Uterus (tissue), 4 donors: ENCODE measurements around the gene CGB1. TPM values are rescaled to one million over a fixed set of nuclear protein-coding genes. Genes with fewer than 3 reads are reported as not detected.
"Not testable (repeated sequence)": the region's sequence is repeated elsewhere in the genome, so short reads cannot be mapped to it uniquely, and the experiment has no call there.

Experiments used
- DNase-seq, 2 donors: peaks; one replicate each; pipeline ENCODE4 v3.0.0-alpha.2; 2019 to 2020
- H3K27ac ChIP-seq, 2 donors: fragments of 200-600 bp; sonication (generic); 1 replicate in 1 of 2; 2 replicates in 1 of 2; pipeline ENCODE4 v1.5.1; 2016 to 2018
- H3K27me3 ChIP-seq, 2 donors: fragments of 200-600 bp; sonication (generic); one replicate each; pipeline ENCODE4 v1.5.1; 2018 to 2019; ENCODE audit warnings: control low read depth in 1 of 2
- H3K36me3 ChIP-seq, 2 donors: fragments of 200-600 bp; sonication (generic); one replicate each; pipeline ENCODE4 v1.5.1; 2019; ENCODE audit warnings: control low read depth in 1 of 2
- H3K4me1 ChIP-seq, 2 donors: fragments of 200-600 bp; sonication (generic); one replicate each; pipeline ENCODE4 v1.5.1; 2018 to 2019; ENCODE audit warnings: control low read depth in 1 of 2
- H3K4me3 ChIP-seq, 2 donors: fragments of 200-600 bp; sonication (generic); 1 replicate in 1 of 2; 2 replicates in 1 of 2; pipeline ENCODE4 v1.5.1; 2018 to 2019; ENCODE audit warnings: mild to moderate bottlenecking in 1 of 2
- H3K9me3 ChIP-seq, 2 donors: fragments of 200-600 bp; sonication (generic); one replicate each; pipeline ENCODE4 v1.5.1; 2019; ENCODE audit warnings: control low read depth in 1 of 2
- POLR2A ChIP-seq, 2 donors: fragments of 450-650 bp; IDR thresholded peaks; one replicate each; pipeline ENCODE4 v1.6.1; 2016; ENCODE audit warnings: antibody characterized with exemption in 2 of 2, mild to moderate bottlenecking in 1 of 2, moderate library complexity in 1 of 2
- intact Hi-C: fragments of 100-400 bp; cut with DNase I; formaldehyde crosslinking; loops from one replicate; pipeline ENCODE4 v1.15.1; 2023; ENCODE audit warnings: low total_unique reads
- total RNA-seq, 4 donors: library from RNA; depleted of rRNA in 3 of 4; stranded (reverse); fragments of >200 nt in 3 of 4; gene quantifications; one replicate each; pipeline versions ENCODE4 v1.1.0 to v1.2.4, GENCODE V29; 2014 to 2023
- TF ChIP-seq, protein P1 (sequence below), 4 experiments: fragments of 200-600 bp in 2 of 4; fragments of 450-650 bp in 2 of 4; sonication (generic) in 2 of 4; IDR thresholded peaks; one replicate each; pipeline ENCODE4 v1.5.1; 2016 to 2019; ENCODE audit warnings: antibody characterized with exemption in 4 of 4, mild to moderate bottlenecking in 2 of 4, moderate library complexity in 1 of 4
- donor health status: DM: yes; HTN: yes; CAD: no.

Gene CGB1
- total RNA-seq, 4 donors from 2014 or later = not detected

DNA sequence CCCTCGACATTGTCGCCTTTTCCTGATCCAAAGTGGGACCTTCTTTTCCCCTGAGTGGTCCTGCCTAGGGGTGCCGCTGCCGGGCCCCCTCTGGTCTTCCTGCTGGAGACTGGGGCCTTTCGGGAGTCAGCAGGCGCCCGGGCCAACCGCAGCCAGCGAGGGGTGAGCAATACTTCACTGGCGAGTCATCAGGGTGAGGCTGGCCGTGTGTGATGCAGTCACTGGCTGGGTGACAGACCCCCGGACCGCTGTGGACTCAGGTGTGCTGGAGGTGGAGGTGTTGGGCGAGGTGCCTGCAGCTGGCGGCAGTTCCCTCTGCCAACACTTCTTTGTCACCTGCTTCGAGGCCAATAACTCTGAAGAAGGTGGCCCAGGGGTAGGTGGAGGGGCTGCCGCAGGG lies 5.5 kb upstream of the CGB1 start:
- intact Hi-C loops = no loop called here
- no peaks in the 10 kb centered on the region for H3K36me3 ChIP-seq
- no peak for DNase-seq

DNA sequence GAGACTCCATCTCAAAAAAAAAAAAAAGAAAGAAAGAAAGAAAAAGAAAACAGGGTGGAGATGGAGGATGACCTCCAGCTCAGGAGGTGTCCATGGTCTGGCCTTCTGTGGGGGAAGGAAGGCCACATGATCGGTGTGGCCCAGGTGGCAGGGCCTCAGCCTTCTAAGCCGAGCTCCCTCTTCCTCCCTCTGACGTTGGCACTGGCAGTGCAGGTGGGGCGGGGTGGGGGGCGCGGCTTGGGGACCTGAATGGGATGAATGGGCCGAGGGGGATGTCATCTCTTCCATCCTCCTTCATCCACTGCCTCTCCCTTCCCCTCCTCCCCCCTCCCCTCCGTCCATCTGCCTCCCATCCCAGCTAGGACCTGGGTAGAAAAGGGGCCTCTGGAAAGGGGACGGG lies 3.0 kb upstream of the CGB1 start:
- H3K4me3 ChIP-seq, H3K4me1 ChIP-seq, H3K27ac ChIP-seq, H3K36me3 ChIP-seq, DNase-seq, H3K9me3 ChIP-seq, H3K27me3 ChIP-seq, intact Hi-C loops: not testable (repeated sequence)

More for the DNA sequence above, 5.5 kb upstream of the CGB1 start:
- Histone ChIP-seq H3K4me1 (no peaks in the 10 kb centered on the region), H3K9me3 (no peaks in the 10 kb centered on the region), H3K27me3 (no peaks in the 10 kb centered on the region), H3K27ac (no peak overlapping the region), H3K4me3 (no peak overlapping the region)
- TF ChIP-seq, protein P1, sequence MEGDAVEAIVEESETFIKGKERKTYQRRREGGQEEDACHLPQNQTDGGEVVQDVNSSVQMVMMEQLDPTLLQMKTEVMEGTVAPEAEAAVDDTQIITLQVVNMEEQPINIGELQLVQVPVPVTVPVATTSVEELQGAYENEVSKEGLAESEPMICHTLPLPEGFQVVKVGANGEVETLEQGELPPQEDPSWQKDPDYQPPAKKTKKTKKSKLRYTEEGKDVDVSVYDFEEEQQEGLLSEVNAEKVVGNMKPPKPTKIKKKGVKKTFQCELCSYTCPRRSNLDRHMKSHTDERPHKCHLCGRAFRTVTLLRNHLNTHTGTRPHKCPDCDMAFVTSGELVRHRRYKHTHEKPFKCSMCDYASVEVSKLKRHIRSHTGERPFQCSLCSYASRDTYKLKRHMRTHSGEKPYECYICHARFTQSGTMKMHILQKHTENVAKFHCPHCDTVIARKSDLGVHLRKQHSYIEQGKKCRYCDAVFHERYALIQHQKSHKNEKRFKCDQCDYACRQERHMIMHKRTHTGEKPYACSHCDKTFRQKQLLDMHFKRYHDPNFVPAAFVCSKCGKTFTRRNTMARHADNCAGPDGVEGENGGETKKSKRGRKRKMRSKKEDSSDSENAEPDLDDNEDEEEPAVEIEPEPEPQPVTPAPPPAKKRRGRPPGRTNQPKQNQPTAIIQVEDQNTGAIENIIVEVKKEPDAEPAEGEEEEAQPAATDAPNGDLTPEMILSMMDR (IDR thresholded peaks at IDR 0.05) = no peak
- no peak for TF ChIP-seq POLR2A (IDR thresholded peaks at IDR 0.05)

DNA sequence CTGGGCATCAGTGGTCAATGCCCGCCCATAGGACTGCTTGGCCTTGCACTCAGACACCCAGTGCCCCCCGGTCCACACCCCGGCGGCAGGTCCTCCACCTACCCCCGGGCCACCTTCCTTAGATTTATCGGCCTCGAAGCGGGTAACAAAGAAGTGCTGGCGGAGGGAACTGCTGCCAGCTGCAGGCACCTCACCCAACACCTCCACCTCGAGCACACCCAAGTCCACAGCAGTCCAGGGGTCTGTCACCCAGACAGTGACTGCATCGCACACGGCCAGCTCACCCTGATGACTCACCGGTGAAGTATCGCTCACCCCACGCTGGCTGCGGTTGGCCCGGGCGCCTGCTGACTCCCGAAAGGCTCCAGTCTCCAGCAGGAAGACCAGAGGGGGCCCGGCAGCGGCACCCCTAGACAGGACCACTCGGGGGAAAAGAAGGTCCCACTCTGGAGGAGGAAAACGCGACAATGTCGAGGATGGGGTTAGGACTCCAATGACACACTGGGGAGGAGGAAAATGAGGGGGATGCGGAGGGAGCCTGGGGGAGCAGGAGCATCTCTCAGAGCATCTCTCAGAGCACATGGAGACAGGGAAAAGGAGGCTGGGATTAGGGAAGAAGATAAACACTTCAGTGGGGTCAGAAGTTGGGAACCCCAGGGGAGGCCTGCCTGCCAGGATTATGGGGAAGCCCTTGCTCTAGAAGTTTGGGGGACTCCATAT lies 2.0 kb upstream of the CGB1 start:
- H3K36me3 ChIP-seq, H3K4me3 ChIP-seq, intact Hi-C loops, H3K27ac ChIP-seq, DNase-seq, H3K27me3 ChIP-seq, H3K4me1 ChIP-seq, H3K9me3 ChIP-seq: not testable (repeated sequence)

DNA sequence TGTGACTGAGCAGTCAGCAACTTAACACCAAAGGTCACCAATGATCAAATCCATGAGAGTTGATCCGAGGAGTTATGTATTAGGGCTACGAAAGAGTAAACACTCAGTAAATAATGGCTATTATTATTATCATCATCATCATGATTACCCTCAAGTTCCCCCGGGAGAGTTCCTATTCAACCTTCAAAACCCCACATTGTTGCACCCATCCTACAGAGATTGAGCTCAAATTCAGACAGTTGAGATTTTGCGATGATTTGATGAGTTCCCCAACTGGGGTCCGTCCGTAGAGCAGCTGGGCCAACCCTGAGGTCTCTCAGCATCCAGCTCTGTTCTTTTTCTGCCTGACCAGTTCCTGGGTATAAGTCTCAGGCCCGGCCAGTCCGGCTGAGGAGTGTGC lies 1.4 kb upstream of the CGB1 start:
- H3K27me3 ChIP-seq, intact Hi-C loops, H3K9me3 ChIP-seq, DNase-seq, H3K36me3 ChIP-seq, H3K27ac ChIP-seq, H3K4me3 ChIP-seq, H3K4me1 ChIP-seq: not testable (repeated sequence)

DNA sequence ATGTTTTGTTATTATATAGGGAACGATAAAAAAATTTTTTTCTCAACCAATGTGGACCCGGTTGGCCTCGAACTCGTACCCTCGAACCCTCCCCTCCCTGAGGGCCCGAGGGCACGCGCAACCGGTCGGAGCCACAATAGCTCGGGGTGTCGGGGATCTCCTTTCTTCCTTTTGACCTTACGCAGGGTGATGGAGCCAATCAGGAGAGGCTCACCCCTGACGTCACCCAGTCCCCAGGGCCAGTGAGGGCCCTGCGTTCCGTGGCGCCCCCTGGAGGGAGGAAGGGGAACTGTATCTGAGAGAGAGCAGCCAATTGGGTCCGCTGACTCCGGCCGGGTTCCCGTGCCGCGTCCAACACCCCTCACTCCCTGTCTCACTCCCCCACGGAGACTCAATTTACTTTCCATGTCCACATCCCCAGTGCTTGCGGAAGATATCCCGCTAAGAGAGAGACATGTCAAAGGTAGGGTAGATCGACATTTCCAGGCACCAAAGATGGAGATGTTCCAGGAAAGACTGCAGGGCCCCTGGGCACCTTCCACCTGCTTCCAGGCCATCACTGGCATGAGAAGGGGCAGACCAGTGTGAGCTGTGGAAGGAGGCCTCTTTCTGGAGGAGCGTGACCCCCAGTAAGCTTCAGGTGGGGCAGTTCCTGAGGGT lies 4.9 kb downstream of the CGB1 start, which contains the start of gene CGB2:
Gene CGB2, plus strand, starts transcription at position 249 of the 660 bp plus-strand sequence. Its CDS starts 206 bp downstream, at position 455.
- H3K36me3 ChIP-seq, H3K4me3 ChIP-seq, H3K9me3 ChIP-seq, H3K4me1 ChIP-seq, intact Hi-C loops, H3K27ac ChIP-seq, H3K27me3 ChIP-seq, DNase-seq: not testable (repeated sequence)

DNA sequence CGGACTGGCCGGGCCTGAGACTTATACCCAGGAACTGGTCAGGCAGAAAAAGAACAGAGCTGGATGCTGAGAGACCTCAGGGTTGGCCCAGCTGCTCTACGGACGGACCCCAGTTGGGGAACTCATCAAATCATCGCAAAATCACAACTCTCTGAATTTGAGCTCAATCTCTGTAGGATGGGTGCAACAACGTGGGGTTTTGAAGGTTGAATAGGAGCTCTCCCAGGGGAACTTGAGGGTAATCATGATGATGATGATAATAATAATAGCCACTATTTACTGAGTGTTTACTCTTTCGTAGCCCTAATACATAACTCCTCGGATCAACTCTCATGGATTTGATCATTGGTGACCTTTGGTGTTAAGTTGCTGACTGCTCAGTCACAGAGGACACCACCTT lies 6.4 kb downstream of the CGB1 start:
- H3K27ac ChIP-seq, H3K9me3 ChIP-seq, intact Hi-C loops, H3K36me3 ChIP-seq, H3K4me1 ChIP-seq, DNase-seq, H3K27me3 ChIP-seq, H3K4me3 ChIP-seq: not testable (repeated sequence)

DNA sequence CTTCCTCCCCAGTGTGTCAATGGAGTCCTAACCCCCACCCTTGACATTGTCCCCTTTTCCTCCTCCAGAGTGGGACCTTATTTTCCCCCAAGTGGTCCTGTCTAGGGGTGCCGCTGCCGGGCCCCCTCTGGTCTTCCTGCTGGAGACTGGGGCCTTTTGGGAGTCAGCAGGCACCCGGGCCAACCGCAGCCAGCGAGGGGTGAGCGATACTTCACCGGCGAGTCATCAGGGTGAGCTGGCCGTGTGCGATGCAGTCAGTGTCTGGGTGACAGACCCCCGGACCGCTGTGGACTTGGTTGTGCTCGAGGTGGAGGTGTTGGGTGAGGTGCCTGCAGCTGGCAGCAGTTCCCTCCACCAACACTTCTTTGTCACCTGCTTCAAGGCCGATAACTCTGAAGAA lies 6.9 kb downstream of the CGB1 start:
- DNase-seq, H3K27ac ChIP-seq, H3K9me3 ChIP-seq, intact Hi-C loops, H3K4me1 ChIP-seq, H3K36me3 ChIP-seq, H3K27me3 ChIP-seq, H3K4me3 ChIP-seq: not testable (repeated sequence)

DNA sequence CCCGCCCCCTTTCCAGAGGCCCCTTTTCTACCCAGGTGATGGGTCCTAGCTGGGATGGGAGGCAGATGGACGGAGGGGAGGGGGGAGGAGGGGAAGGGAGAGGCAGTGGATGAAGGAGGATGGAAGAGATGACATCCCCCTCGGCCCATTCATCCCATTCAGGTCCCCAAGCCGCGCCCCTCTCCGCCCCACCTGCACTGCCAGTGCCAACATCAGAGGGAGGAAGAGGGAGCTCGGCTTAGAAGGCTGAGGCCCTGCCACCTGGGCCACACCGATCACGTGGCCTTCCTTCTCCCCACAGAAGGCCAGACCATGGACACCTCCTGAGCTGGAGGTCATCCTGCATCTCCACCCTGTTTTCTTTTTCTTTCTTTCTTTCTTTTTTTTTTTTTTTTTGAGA lies 8.0 kb downstream of the CGB1 start:
- H3K27ac ChIP-seq, H3K4me1 ChIP-seq, H3K9me3 ChIP-seq, H3K4me3 ChIP-seq, intact Hi-C loops, DNase-seq, H3K27me3 ChIP-seq, H3K36me3 ChIP-seq: not testable (repeated sequence)

DNA sequence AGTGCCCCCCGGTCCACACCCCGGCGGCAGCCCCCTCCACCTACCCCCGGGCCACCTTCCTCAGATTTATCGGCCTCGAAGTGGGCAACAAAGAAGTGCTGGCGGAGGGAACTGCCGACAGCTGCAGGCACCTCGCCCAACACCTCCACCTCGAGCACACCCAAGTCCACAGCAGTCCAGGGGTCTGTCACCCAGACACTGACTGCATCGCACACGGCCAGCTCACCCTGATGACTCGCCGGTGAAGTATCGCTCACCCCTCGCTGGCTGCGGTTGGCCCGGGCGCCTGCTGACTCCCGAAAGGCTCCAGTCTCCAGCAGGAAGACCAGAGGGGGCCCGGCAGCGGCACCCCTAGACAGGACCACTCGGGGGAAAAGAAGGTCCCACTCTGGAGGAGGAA lies 11.1 kb downstream of the CGB1 start:
- DNase-seq, H3K36me3 ChIP-seq, H3K9me3 ChIP-seq, H3K27ac ChIP-seq, intact Hi-C loops, H3K4me1 ChIP-seq, H3K27me3 ChIP-seq, H3K4me3 ChIP-seq: not testable (repeated sequence)

DNA sequence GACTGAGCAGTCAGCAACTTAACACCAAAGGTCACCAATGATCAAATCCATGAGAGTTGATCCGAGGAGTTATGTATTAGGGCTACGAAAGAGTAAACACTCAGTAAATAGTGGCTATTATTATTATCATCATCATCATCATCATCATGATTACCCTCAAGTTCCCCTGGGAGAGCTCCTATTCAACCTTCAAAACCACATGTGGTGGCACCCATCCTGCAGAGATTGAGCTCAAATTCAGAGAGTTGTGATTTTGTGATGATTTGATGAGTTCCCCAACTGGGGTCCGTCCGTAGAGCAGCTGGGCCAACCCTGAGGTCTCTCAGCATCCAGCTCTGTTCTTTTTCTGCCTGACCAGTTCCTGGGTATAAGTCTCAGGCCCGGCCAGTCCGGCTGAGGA lies 11.6 kb downstream of the CGB1 start:
- H3K27me3 ChIP-seq, DNase-seq, H3K9me3 ChIP-seq, H3K4me1 ChIP-seq, H3K27ac ChIP-seq, intact Hi-C loops, H3K4me3 ChIP-seq, H3K36me3 ChIP-seq: not testable (repeated sequence)

DNA sequence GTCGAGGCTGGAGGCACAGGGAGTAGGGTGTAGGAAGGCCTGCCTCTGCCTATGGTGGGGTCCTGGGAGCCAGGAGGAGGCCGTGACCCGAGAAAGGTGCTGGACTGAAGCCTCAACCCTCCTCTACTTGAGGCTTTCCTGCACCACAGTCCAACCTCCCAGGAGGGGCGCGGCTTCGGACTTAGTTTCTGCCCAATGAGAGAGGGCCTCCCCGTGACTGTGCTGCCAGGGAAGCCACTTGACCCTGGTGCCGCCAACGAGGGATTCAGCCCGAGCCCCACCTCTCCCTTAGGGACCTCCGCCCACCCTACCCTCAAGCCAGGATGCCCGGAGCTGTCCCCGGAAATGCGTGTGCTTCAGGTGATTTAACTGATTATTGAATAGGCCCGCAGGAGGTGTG lies 12.5 kb downstream of the CGB1 start, which contains the start of gene CGB3:
Gene CGB3, minus strand, starts transcription at position 101 of the 400 bp plus-strand sequence. CDS start 362 bp downstream, outside the sequence.
- H3K27me3 ChIP-seq, DNase-seq, H3K4me1 ChIP-seq, intact Hi-C loops, H3K4me3 ChIP-seq, H3K36me3 ChIP-seq, H3K9me3 ChIP-seq, H3K27ac ChIP-seq: not testable (repeated sequence)
